Measurements from ENCODE around the gene TNFRSF8. TPM values are rescaled to one million over a fixed set of nuclear protein-coding genes. Genes with fewer than 3 reads are reported as not detected.

Gene TNFRSF8
- total and polyA plus RNA-seq, 2 of the 4 experiments (the other 2 are of a cell fraction): under 0.01 to 0.31 TPM

DNA sequence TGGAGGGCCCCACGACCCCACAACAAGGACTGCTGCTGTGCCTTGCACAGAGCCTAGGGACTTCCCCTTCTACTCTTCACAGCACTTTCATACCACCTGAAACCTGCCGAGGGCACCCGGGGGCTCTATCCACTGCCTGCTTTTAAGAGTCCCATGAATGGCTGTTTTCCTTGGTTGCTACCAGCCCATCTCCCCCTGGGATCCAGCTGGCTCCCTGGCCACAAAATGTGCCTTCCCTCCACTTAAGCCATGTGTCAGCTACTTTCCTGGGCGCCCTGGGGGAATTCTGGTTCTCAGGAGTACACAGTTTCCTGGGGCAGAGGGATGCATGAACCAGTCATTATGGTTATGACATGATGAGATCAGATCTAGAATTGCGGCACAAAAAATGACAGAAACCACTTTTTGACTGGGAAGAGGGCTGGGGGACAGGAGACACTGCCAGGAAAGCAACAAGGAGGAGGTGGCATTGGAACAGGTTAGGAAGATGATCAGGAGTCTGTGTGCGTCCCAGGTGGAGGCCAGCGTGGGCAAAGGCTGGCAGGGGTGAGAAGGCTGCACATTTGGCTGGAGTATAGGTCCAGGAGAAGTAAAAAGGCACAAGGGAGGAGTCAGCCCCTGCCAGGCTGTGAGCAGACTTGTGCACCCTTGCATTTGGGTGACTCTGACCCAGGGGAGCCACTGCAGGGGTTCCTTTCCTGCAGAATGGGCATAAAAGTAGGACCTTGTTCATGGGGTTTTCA, 3.2 kb upstream of the TNFRSF8 start:
- no peak overlapping the region for H3K4ac ChIP-seq (ENCODE audit: low read depth, low read length)
- DNase-seq (no peak), ATAC-seq (ENCODE audit: low read depth) (no peak)
- H3K36me3 ChIP-seq (ENCODE audit: control insufficient read depth, insufficient read depth, low read length): no peaks in the 10 kb centered on the region
- no peak overlapping the region for H3K56ac ChIP-seq (ENCODE audit: extremely low read depth, insufficient read depth, low read length)
- no peak overlapping the region for H3K27ac ChIP-seq (ENCODE audit: insufficient read depth, low read length)
- H3K9ac ChIP-seq (ENCODE audit: low read depth, low read length): no peak overlapping the region
- no peak overlapping the region for H3K14ac ChIP-seq (replicated peaks; ENCODE audit: low read depth, low read length)
- H3K79me1 ChIP-seq (ENCODE audit: low read depth in 1 of 2, low read length in 2 of 2): no peaks in the 10 kb centered on the region
- intact Hi-C loops (cut with micrococcal nuclease) (no loop called here), in situ Hi-C loops (cut with MboI; ENCODE audit: low sequenced_read_pairs) (no loop called here), dilution Hi-C loops (cut with HindIII; ENCODE audit: low sequenced_read_pairs, unreplicated experiment) (no loop called here)
- H2BK120ac ChIP-seq (ENCODE audit: low read depth, low read length): no peak overlapping the region
- no peaks in the 10 kb centered on the region for H3K9me1 ChIP-seq (ENCODE audit: insufficient read depth, low read length)
- no peak overlapping the region for H2AK9ac ChIP-seq (replicated peaks; ENCODE audit: low read depth, low read length, poor library complexity)
- H3K23ac ChIP-seq (ENCODE audit: low read depth, low read length): no peak overlapping the region
- no peak overlapping the region for H2BK20ac ChIP-seq (ENCODE audit: low read depth, low read length)
- no peak overlapping the region for H2AK5ac ChIP-seq (ENCODE audit: low read depth, low read length)
- H2BK5ac ChIP-seq (ENCODE audit: low read depth, low read length, poor library complexity, severe bottlenecking): no peak overlapping the region
- H3K4me3 ChIP-seq (ENCODE audit: insufficient read depth, low read depth, low read length): no peak overlapping the region
- H3K9me3 ChIP-seq (ENCODE audit: control insufficient read depth, insufficient read depth, low read length): peaks cover 12% of the 10 kb centered on the region
- H3K18ac ChIP-seq (ENCODE audit: low read depth, low read length): no peak overlapping the region
- no peak overlapping the region for H4K8ac ChIP-seq (ENCODE audit: low read depth in 2 of 2, low read length in 2 of 2)
- ChIA-PET CTCF (no interaction called here), POLR2A (ENCODE audit: unreplicated experiment) (no interaction called here)
- 73% methylated on average over 5 of the region's 7 CpGs; no CpG with 5 or more reads in 1 of the 2 experiments for WGBS, 2 experiments (ENCODE audit: extremely low coverage in 2 of 2, insufficient read length in 1 of 2)
- peaks cover 2% of the 10 kb centered on the region; the same call in 1 of the 2 replicates for H3K4me1 ChIP-seq (ENCODE audit: control insufficient read depth, insufficient read depth, low read length)
- TF ChIP-seq NFE2L2 (IDR thresholded peaks at IDR 0.05; ENCODE audit: low read depth, low read length) (no peak), MAZ (IDR thresholded peaks at IDR 0.05; ENCODE audit: borderline replicate concordance, low read depth, low read length) (no peak), POLR2A (IDR thresholded peaks at IDR 0.05; ENCODE audit: low read depth, low read length) (no peak), RCOR1 (IDR thresholded peaks at IDR 0.05; ENCODE audit: insufficient replicate concordance, low read length) (no peak), CEBPB (IDR thresholded peaks at IDR 0.05; ENCODE audit: low read depth, low read length) (no peak), RFX5 (IDR thresholded peaks at IDR 0.05; ENCODE audit: low read depth, low read length) (no peak), MXI1 (IDR thresholded peaks at IDR 0.05; ENCODE audit: borderline replicate concordance, low read depth, low read length) (no peak), MAFK (IDR thresholded peaks at IDR 0.05; ENCODE audit: low read depth, low read length) (no peak), SMC3 (IDR thresholded peaks at IDR 0.05; ENCODE audit: low read depth, low read length) (no peak)
- TF ChIP-seq, protein P1, sequence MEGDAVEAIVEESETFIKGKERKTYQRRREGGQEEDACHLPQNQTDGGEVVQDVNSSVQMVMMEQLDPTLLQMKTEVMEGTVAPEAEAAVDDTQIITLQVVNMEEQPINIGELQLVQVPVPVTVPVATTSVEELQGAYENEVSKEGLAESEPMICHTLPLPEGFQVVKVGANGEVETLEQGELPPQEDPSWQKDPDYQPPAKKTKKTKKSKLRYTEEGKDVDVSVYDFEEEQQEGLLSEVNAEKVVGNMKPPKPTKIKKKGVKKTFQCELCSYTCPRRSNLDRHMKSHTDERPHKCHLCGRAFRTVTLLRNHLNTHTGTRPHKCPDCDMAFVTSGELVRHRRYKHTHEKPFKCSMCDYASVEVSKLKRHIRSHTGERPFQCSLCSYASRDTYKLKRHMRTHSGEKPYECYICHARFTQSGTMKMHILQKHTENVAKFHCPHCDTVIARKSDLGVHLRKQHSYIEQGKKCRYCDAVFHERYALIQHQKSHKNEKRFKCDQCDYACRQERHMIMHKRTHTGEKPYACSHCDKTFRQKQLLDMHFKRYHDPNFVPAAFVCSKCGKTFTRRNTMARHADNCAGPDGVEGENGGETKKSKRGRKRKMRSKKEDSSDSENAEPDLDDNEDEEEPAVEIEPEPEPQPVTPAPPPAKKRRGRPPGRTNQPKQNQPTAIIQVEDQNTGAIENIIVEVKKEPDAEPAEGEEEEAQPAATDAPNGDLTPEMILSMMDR (conservative IDR thresholded peaks at IDR 0.05; ENCODE audit: low read depth, low read length): no peak
- TF ChIP-seq, protein P2, sequence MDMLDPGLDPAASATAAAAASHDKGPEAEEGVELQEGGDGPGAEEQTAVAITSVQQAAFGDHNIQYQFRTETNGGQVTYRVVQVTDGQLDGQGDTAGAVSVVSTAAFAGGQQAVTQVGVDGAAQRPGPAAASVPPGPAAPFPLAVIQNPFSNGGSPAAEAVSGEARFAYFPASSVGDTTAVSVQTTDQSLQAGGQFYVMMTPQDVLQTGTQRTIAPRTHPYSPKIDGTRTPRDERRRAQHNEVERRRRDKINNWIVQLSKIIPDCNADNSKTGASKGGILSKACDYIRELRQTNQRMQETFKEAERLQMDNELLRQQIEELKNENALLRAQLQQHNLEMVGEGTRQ (IDR thresholded peaks at IDR 0.05; ENCODE audit: low read depth, low read length): no peak
- TF ChIP-seq, protein P3, sequence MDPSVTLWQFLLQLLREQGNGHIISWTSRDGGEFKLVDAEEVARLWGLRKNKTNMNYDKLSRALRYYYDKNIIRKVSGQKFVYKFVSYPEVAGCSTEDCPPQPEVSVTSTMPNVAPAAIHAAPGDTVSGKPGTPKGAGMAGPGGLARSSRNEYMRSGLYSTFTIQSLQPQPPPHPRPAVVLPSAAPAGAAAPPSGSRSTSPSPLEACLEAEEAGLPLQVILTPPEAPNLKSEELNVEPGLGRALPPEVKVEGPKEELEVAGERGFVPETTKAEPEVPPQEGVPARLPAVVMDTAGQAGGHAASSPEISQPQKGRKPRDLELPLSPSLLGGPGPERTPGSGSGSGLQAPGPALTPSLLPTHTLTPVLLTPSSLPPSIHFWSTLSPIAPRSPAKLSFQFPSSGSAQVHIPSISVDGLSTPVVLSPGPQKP (IDR thresholded peaks at IDR 0.05; ENCODE audit: borderline replicate concordance, low read depth, low read length): no peak
- H4K5ac ChIP-seq (ENCODE audit: low read depth, low read length): no peak overlapping the region
- no peak overlapping the region for H2AFZ ChIP-seq (replicated peaks; ENCODE audit: low read length, poor library complexity)
- no peak overlapping the region for H2BK15ac ChIP-seq (ENCODE audit: low read depth, low read length)
- no peak overlapping the region for H3K4me2 ChIP-seq (ENCODE audit: low read depth, low read length)
- no TSS peak for BruUV-seq (replicated peaks)
- no peaks in the 10 kb centered on the region for H4K20me1 ChIP-seq (ENCODE audit: insufficient read depth, low read length)
- peaks cover 49% of the 10 kb centered on the region for H3K27me3 ChIP-seq (ENCODE audit: control insufficient read depth, insufficient read depth, low read length)
- no peak overlapping the region for H4K91ac ChIP-seq (ENCODE audit: insufficient read depth, low read depth, low read length)

All from IMR-90 (cell line).